T-helper 2 cell treated with Interferon-gamma antibody and Interleukin-4, amounts not matched to agents 100 ng/mL and 5 ng/mL, for 36 hours (primary cell): ENCODE results near the gene CLCA1. TPM values are rescaled to one million over a fixed set of nuclear protein-coding genes. Genes with fewer than 3 reads are reported as not detected.

ENCODE experiments used
- intact Hi-C: fragments of 100-400 bp; cut with micrococcal nuclease; formaldehyde crosslinking; loops from one replicate; pipeline ENCODE4 v1.15.1; 2023
- total RNA-seq: library from RNA; stranded (reverse); gene quantifications from 2 replicates; pipeline ENCODE4 v1.2.3, GENCODE V29; 2022

Gene CLCA1
- total RNA-seq, 1 donor from 2014 or later = not detected

GRCh38 chr1:86464819-86465218 is 3.9 kb upstream of the CLCA1 start:
- intact Hi-C loops = no loop called here

- intact Hi-C loops = no loop called here
Measured at GRCh38 chr1:86466109-86466844, 2.5 kb upstream of the CLCA1 start.

- intact Hi-C loops = no loop called here
Measured at GRCh38 chr1:86466986-86467385, 1.7 kb upstream of the CLCA1 start.

- intact Hi-C loops = no loop called here
Measured at GRCh38 chr1:86470859-86471258, 2.1 kb downstream of the CLCA1 start.

- intact Hi-C loops = no loop called here
Measured at GRCh38 chr1:86471291-86471690, 2.6 kb downstream of the CLCA1 start.

GRCh38 chr1:86472152-86472551 is 3.4 kb downstream of the CLCA1 start:
- intact Hi-C loops = no loop called here

- intact Hi-C loops = no loop called here
Measured at GRCh38 chr1:86472767-86473166, 4.0 kb downstream of the CLCA1 start.

- intact Hi-C loops = no loop called here
Measured at GRCh38 chr1:86477256-86477655, 8.5 kb downstream of the CLCA1 start.

- intact Hi-C loops = no loop called here
Measured at GRCh38 chr1:86477682-86478081, 9.0 kb downstream of the CLCA1 start.

GRCh38 chr1:86478416-86479156 is 9.9 kb downstream of the CLCA1 start:
- intact Hi-C loops = no loop called here

- intact Hi-C loops = no loop called here
Measured at GRCh38 chr1:86481966-86482365, 13.2 kb downstream of the CLCA1 start.

GRCh38 chr1:86487131-86487810 is 18.5 kb downstream of the CLCA1 start:
- intact Hi-C loops = no loop called here

GRCh38 chr1:86487811-86488141 is 19.0 kb downstream of the CLCA1 start:
- intact Hi-C loops = no loop called here

- intact Hi-C loops = no loop called here
Measured at GRCh38 chr1:86489242-86489878, 20.6 kb downstream of the CLCA1 start.

GRCh38 chr1:86491171-86491950 is 22.6 kb downstream of the CLCA1 start:
- intact Hi-C loops = no loop called here

- intact Hi-C loops = no loop called here
Measured at GRCh38 chr1:86498281-86498680, 29.6 kb downstream of the CLCA1 start.

GRCh38 chr1:86499987-86500593 is 31.4 kb downstream of the CLCA1 start:
- intact Hi-C loops = loop anchor here (2.0 to 10.0 kb wide), 4 partner anchors 103 to 585 kb away; partner anchors contain the start of genes ODF2L and SH3GLB1

- intact Hi-C loops = loop anchor here (2.0 to 10.0 kb wide), 4 partner anchors 103 to 584 kb away; partner anchors contain the start of genes ODF2L and SH3GLB1
Measured at GRCh38 chr1:86500714-86501113, 32.0 kb downstream of the CLCA1 start.

GRCh38 chr1:86502125-86502646 is 33.5 kb downstream of the CLCA1 start:
- intact Hi-C loops = loop anchor here (1.0 to 10.0 kb wide), 5 partner anchors 83 to 583 kb away; partner anchors contain the start of genes ODF2L and SH3GLB1
